NB4 (cell line): Measurements from ENCODE around the gene ARHGAP15.

Experiments used
- CTCF ChIP-seq: IDR thresholded peaks from one replicate; pipeline ENCODE4 v1.5.1; 2012; ENCODE audit warnings: low read depth, low read length
- POLR2A ChIP-seq: IDR thresholded peaks from 2 replicates; pipeline ENCODE4 v1.6.1; 2011; ENCODE audit warnings: mild to moderate bottlenecking; ENCODE audit not compliant: insufficient read length; ENCODE audit errors: extremely low read depth

GRCh38 chr2:143132355-143132754 is 3.1 kb downstream of the ARHGAP15 start:
- TF ChIP-seq CTCF (no peak), POLR2A (no peak)
